Measurements from ENCODE around the gene SLC2A9. TPM values are rescaled to one million over a fixed set of nuclear protein-coding genes. Genes with fewer than 3 reads are reported as not detected.
"Not testable (repeated sequence)": the region's sequence is repeated elsewhere in the genome, so short reads cannot be mapped to it uniquely, and the experiment has no call there.

SLC2A9 gene
- total RNA-seq, 1 donor from 2014 or later, result 3.1 TPM

- Mint-ChIP-seq H3K27me3 (no peaks in the 10 kb centered on the region), H3K4me1 (ENCODE audit: low read depth) (no peaks in the 10 kb centered on the region), H3K27ac (no peak overlapping the region), H3K4me3 (ENCODE audit: low read depth) (no peak overlapping the region), H3K36me3 (ENCODE audit: insufficient read depth) (no peaks in the 10 kb centered on the region), H3K9me3 (ENCODE audit: low read depth) (no peaks in the 10 kb centered on the region)
- no peak for TF ChIP-seq CTCF (IDR thresholded peaks at IDR 0.05; ENCODE audit: unreplicated experiment)
- DNase-seq (ENCODE audit: low spot score, unreplicated experiment), result no peak
Observed at GRCh38 chr4:9987749-9988362, 33.4 kb downstream of the SLC2A9 start.

GRCh38 chr4:9984621-9985020 is 36.7 kb downstream of the SLC2A9 start:
- no peak for TF ChIP-seq CTCF (IDR thresholded peaks at IDR 0.05; ENCODE audit: unreplicated experiment)
- Mint-ChIP-seq H3K27ac (no peak overlapping the region), H3K4me1 (ENCODE audit: low read depth) (no peaks in the 10 kb centered on the region), H3K4me3 (ENCODE audit: low read depth) (no peak overlapping the region), H3K9me3 (ENCODE audit: low read depth) (peaks cover 6% of the 10 kb centered on the region), H3K36me3 (ENCODE audit: insufficient read depth) (no peaks in the 10 kb centered on the region), H3K27me3 (peaks cover 3% of the 10 kb centered on the region)
- no peak for DNase-seq (ENCODE audit: low spot score, unreplicated experiment)

GRCh38 chr4:9983211-9983610 is 38.1 kb downstream of the SLC2A9 start:
- no peaks in the 10 kb centered on the region for H3K4me1 Mint-ChIP-seq (ENCODE audit: low read depth)
- TF ChIP-seq CTCF (IDR thresholded peaks at IDR 0.05; ENCODE audit: unreplicated experiment), result no peak
- H3K27ac Mint-ChIP-seq, result no peak overlapping the region
- H3K9me3 Mint-ChIP-seq (ENCODE audit: low read depth), result peaks cover 6% of the 10 kb centered on the region
- no peak overlapping the region for H3K4me3 Mint-ChIP-seq (ENCODE audit: low read depth)
- DNase-seq (ENCODE audit: low spot score, unreplicated experiment), result no peak
- H3K36me3 Mint-ChIP-seq (ENCODE audit: insufficient read depth), result no peaks in the 10 kb centered on the region
- H3K27me3 Mint-ChIP-seq, result peaks cover 6% of the 10 kb centered on the region

- H3K4me3 Mint-ChIP-seq (ENCODE audit: low read depth); H3K27me3 Mint-ChIP-seq; H3K4me1 Mint-ChIP-seq (ENCODE audit: low read depth); H3K9me3 Mint-ChIP-seq (ENCODE audit: low read depth); H3K36me3 Mint-ChIP-seq (ENCODE audit: insufficient read depth); DNase-seq (ENCODE audit: low spot score, unreplicated experiment); H3K27ac Mint-ChIP-seq: not testable (repeated sequence)
Observed at GRCh38 chr4:9981899-9982298, 39.4 kb downstream of the SLC2A9 start.

GRCh38 chr4:9980898-9981297 is 40.4 kb downstream of the SLC2A9 start:
- H3K36me3 Mint-ChIP-seq (ENCODE audit: insufficient read depth), result no peaks in the 10 kb centered on the region
- DNase-seq (ENCODE audit: low spot score, unreplicated experiment), result no peak
- no peak for TF ChIP-seq CTCF (IDR thresholded peaks at IDR 0.05; ENCODE audit: unreplicated experiment)
- H3K4me1 Mint-ChIP-seq (ENCODE audit: low read depth), result peaks cover 1% of the 10 kb centered on the region
- no peak overlapping the region for H3K4me3 Mint-ChIP-seq (ENCODE audit: low read depth)
- H3K27me3 Mint-ChIP-seq, result peaks cover 8% of the 10 kb centered on the region
- peaks cover 6% of the 10 kb centered on the region for H3K9me3 Mint-ChIP-seq (ENCODE audit: low read depth)
- H3K27ac Mint-ChIP-seq, result no peak overlapping the region

GRCh38 chr4:9979101-9979701 is 42.1 kb downstream of the SLC2A9 start:
- Mint-ChIP-seq H3K4me1 (ENCODE audit: low read depth) (peaks cover 1% of the 10 kb centered on the region), H3K27ac (no peak overlapping the region), H3K9me3 (ENCODE audit: low read depth) (peaks cover 14% of the 10 kb centered on the region), H3K27me3 (peaks cover 8% of the 10 kb centered on the region), H3K36me3 (ENCODE audit: insufficient read depth) (no peaks in the 10 kb centered on the region), H3K4me3 (ENCODE audit: low read depth) (no peak overlapping the region)
- DNase-seq (ENCODE audit: low spot score, unreplicated experiment), result no peak
- TF ChIP-seq CTCF (IDR thresholded peaks at IDR 0.05; ENCODE audit: unreplicated experiment), result no peak

Data from progenitor cell of endocrine pancreas (in vitro differentiated cells).